RWPE2 (cell line): ENCODE results near the gene DDRGK1.

Experiments
- ATAC-seq: fragments of 200-7000 bp; cut with Tn5 transposase; 3 replicates; pipeline ENCODE4 v1.9.1; 2021; ENCODE audit warnings: low read depth
- DNase-seq: peaks from one replicate; pipeline ENCODE4 v3.0.0-alpha.2; 2020; ENCODE audit warnings: low spot score
- H3K27ac ChIP-seq: fragments of 450-650 bp; 2 replicates; pipeline ENCODE4 v1.5.1; 2017; ENCODE audit warnings: mild to moderate bottlenecking; ENCODE audit not compliant: poor library complexity, severe bottlenecking
- H3K27me3 ChIP-seq: fragments of 250-450 bp; sonication (Bioruptor Pico); 2 replicates; pipeline ENCODE4 v1.5.1; 2021; ENCODE audit warnings: mild to moderate bottlenecking, moderate library complexity; ENCODE audit not compliant: insufficient read depth, poor library complexity, severe bottlenecking
- H3K36me3 ChIP-seq: fragments of 250-450 bp; sonication (Bioruptor Pico); 2 replicates; pipeline ENCODE4 v1.5.1; 2020; ENCODE audit warnings: low read depth, mild to moderate bottlenecking, moderate library complexity
- H3K4me1 ChIP-seq: fragments of 250-450 bp; sonication (Bioruptor Pico); 2 replicates; pipeline ENCODE4 v1.5.1; 2021; ENCODE audit warnings: mild to moderate bottlenecking, moderate library complexity; ENCODE audit not compliant: insufficient read depth, poor library complexity, severe bottlenecking
- H3K4me3 ChIP-seq: fragments of 250-450 bp; sonication (Bioruptor Pico); 2 replicates; pipeline ENCODE4 v1.5.1; 2021; ENCODE audit warnings: mild to moderate bottlenecking, moderate library complexity; ENCODE audit not compliant: severe bottlenecking
- H3K9me3 ChIP-seq: fragments of 250-450 bp; sonication (Bioruptor Pico); 2 replicates; pipeline ENCODE4 v1.5.1; 2021; ENCODE audit warnings: mild to moderate bottlenecking, moderate library complexity; ENCODE audit not compliant: severe bottlenecking
- TF ChIP-seq, protein P1 (sequence below): fragments of 450-650 bp; IDR thresholded peaks from one replicate; pipeline ENCODE4 v1.5.1; 2017; ENCODE audit warnings: mild to moderate bottlenecking, moderate library complexity; ENCODE audit not compliant: poor library complexity, severe bottlenecking

Gene DDRGK1

DNA sequence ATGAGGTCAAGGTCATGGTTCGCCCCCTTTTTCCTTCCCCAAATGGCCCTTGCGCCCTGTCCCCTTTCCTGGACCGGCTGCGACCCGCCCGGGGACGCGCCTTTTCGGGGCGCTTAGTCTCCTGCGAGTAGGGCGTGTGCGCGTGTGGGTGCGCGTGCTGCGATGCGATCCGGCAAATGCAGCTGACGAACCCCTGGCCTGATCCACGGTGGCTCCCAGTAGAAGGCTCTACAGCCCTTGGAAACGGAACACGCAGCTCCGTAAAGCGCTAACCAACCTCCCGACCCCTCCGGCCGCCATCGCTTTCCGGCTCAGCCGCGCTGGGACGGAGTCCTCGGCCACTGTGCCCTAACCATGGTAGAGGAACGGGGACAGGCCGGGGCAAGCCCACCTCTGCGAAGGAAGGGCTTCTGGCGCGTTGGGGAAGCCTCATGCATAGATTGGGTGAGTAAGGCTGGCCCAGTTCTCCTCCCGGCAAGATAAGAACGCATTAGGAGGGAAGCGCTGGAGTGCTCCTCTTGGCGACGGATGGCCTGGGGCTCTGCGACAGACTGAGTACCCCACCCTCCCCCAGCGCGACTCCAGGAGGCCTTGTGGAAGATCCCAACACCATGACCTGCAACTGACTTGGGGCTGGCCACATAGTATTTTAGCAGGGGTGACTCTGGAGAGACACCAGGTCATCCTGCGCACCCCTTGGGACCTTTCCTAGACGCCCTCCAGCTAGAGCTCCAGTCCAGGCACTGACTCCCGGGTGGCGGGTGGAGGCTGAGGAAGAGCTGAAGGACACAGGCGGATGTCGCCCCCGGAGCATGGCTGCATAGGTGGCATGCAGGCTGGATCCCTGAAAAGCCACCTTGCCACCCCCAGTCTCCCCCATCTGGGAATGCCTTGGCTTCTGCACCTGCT is 35.6 kb upstream of the DDRGK1 start:
- ATAC-seq (peak; percentile 21; the same call in 2 of the 3 replicates), DNase-seq (peak; percentile 66)
- no peak overlapping the region for H3K27ac ChIP-seq
- TF ChIP-seq, protein P1, sequence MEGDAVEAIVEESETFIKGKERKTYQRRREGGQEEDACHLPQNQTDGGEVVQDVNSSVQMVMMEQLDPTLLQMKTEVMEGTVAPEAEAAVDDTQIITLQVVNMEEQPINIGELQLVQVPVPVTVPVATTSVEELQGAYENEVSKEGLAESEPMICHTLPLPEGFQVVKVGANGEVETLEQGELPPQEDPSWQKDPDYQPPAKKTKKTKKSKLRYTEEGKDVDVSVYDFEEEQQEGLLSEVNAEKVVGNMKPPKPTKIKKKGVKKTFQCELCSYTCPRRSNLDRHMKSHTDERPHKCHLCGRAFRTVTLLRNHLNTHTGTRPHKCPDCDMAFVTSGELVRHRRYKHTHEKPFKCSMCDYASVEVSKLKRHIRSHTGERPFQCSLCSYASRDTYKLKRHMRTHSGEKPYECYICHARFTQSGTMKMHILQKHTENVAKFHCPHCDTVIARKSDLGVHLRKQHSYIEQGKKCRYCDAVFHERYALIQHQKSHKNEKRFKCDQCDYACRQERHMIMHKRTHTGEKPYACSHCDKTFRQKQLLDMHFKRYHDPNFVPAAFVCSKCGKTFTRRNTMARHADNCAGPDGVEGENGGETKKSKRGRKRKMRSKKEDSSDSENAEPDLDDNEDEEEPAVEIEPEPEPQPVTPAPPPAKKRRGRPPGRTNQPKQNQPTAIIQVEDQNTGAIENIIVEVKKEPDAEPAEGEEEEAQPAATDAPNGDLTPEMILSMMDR, result no peak
- peak overlapping the region; percentile 57 for H3K4me3 ChIP-seq
- H3K27me3 ChIP-seq, result peaks cover 6% of the 10 kb centered on the region
- peaks cover 9% of the 10 kb centered on the region for H3K4me1 ChIP-seq
- H3K36me3 ChIP-seq, result no peaks in the 10 kb centered on the region
- no peaks in the 10 kb centered on the region for H3K9me3 ChIP-seq

DNA sequence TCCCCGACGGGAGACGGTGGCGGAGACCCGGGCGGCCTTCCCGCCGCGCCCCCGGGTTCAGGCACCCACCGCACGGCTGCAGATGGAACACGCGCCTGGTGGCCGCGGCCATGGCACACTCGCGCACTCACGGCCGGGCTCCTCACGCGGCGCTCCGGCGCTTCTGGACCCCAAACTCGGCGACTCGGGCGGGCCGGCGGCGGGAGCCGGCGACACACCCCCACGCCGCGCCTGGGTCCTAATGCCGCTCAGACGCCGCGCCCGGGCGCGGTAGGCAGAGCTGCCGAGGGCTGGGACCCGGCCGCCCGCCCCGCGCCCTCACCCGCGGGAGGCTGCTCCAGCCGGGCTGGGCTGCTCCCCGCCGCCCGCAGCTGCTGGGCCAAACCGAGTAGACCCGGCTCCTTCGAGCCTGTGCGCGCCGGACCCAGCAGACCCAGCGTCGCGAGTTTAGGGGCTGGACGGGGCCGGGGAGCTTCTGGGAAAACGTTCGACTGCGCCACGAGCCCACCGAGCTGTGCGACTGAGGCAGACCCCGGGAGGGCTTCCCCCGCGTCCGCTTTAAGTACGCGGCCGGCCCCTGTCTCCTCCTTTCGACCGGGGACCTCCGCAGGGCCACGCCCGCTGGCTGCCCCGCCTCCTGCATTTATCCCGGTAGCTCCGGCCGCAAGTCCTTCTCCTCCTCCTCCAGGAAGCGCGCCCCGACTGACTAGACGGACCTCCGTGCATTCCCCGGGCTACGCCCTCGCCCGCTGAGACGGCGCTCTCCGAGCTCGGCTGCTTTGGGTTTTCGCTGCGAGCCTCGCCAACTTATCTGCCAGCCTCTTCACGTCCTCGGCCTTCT is 34.8 kb upstream of the DDRGK1 start, which contains the start of gene SLC4A11:
SLC4A11 (minus strand) TSS at position 165 of the 841 bp plus-strand sequence; CDS start at position 112, 53 bp downstream.
- Histone ChIP-seq H3K4me1 (peaks cover 9% of the 10 kb centered on the region), H3K9me3 (no peaks in the 10 kb centered on the region), H3K4me3 (peak within 1 kb of the TSS; percentile 57), H3K27ac (peak within 1 kb of the TSS; percentile 0), H3K36me3 (no peaks in the 10 kb centered on the region), H3K27me3 (peaks cover 6% of the 10 kb centered on the region)
- TF ChIP-seq, protein P1, result no peak
- peak; percentile 60 for ATAC-seq
- DNase-seq, result peak; percentile 86

DNA sequence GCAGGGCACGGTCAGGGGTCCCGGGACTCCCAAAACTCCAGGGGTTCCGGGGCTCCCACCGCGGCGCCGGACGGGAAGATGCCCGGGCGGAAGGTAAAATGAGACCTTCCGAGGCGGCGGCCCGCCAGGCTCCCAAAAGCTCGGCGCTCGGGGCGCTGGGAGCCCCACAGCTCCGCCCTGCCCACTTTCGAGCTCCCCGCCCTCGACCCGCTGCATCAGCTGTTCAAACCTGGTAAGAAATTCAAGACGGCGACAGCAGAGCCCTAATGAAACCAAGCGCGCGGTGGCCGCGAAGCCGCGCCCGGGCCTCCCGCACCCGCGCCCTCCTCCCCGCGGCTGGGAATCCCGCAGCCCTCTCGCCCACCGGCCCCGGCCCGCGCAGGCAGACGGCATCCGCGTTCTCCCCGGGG is 34.1 kb upstream of the DDRGK1 start:
- TF ChIP-seq, protein P1, result no peak
- peaks cover 9% of the 10 kb centered on the region for H3K4me1 ChIP-seq
- DNase-seq (peak; percentile 70), ATAC-seq (peak; percentile 17; the same call in 2 of the 3 replicates)
- peak overlapping the region; percentile 0 for H3K27ac ChIP-seq
- no peaks in the 10 kb centered on the region for H3K36me3 ChIP-seq
- no peaks in the 10 kb centered on the region for H3K9me3 ChIP-seq
- H3K27me3 ChIP-seq, result peaks cover 6% of the 10 kb centered on the region
- peak overlapping the region; percentile 57 for H3K4me3 ChIP-seq

DNA sequence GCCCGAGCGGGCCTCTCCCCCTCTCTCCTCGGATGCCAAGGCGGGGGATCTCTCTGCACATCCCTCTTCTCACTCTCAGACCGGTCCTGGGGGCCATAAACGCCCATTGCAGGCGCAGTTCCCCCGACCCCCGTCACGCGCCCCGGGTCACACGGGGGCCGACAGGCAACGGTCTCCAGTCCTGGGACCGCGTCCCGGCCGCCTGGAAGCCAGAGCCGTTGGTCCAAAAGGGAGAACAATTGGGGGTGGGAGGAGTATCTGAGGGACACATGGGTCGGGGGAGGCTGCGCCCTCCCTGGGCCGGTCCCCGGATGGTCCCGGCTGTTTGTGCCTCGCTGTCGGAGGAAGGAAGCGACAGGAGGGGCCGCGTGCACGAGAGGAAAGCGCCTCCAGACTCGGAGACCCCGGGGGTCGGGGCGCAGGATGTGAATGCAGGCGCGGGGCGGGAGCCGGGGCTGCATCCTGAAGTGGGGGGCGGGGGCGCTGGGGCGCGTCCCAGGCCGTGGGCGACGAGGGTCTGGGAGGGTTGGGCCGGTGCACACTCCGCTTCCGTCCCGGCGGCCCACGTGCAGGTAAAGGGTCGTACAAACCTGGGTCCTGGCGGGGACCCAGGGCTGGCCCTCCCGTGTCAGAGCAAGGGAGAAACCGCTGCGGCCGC is 33.6 kb upstream of the DDRGK1 start:
- Histone ChIP-seq H3K9me3 (no peaks in the 10 kb centered on the region), H3K4me1 (peaks cover 9% of the 10 kb centered on the region), H3K4me3 (peak overlapping the region; percentile 57), H3K36me3 (no peaks in the 10 kb centered on the region), H3K27me3 (peaks cover 6% of the 10 kb centered on the region), H3K27ac (no peak overlapping the region)
- ATAC-seq (no peak), DNase-seq (peak; percentile 53)
- TF ChIP-seq, protein P1, result no peak
